C4-2B (cell line): ENCODE results near the gene NCKAP5.

Source experiments
- CTCF ChIP-seq: fragments of 450-650 bp; conservative IDR thresholded peaks from 2 replicates; pipeline ENCODE4 v1.5.1; 2017; ENCODE audit warnings: mild to moderate bottlenecking
- ZFX ChIP-seq: fragments of 450-650 bp; IDR thresholded peaks from 2 replicates; pipeline ENCODE4 v1.6.1; 2017

GRCh38 chr2:132991471-132992045 lies 576.7 kb downstream of the NCKAP5 start:
- TF ChIP-seq CTCF (no peak), ZFX (no peak)
